ENCODE measurements around the gene SORL1-AS1.

SORL1-AS1 gene

DNA sequence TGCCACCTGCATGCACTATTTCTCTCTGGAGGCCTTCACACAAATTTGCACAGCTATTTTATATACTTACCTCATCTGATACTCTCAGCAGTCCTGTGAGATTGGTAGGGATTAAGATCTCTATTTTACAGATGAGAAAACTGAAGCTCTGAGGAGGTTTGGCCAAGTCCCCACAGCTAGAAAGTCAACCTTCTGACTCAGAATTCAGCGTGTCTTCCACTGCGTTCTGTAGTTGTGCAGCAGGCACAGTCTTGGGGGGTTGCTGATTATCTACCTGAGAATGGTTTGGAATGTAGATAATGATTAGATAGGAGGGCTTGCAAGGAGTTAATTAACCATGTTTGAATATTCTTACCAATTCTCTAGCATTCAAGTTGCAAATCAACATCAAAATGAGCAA, 3.1 kb downstream of the SORL1-AS1 start:
- no peak for DNase-seq (ENCODE audit: low read depth in 1 of 2, low spot score in 1 of 2)

DNA sequence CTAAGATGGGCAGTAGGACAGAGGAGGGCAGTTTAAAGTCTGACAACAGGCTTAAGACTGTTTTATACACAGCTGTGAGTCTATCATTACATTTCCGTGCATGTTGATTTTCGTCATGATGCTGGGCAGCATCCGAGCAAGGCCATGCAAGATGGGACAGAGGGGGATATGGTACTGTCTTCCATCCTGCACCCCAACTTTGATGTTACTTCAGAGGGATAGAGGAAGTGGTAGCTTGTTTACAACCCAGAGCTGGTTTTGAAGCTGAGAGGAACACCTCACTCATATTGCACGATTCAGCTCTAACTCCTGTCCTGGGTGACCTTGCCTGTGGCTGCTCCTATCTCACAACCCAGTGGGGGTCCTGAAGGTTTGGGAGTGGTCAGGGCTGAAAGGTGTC, 3.6 kb downstream of the SORL1-AS1 start:
- TF ChIP-seq, protein P1, sequence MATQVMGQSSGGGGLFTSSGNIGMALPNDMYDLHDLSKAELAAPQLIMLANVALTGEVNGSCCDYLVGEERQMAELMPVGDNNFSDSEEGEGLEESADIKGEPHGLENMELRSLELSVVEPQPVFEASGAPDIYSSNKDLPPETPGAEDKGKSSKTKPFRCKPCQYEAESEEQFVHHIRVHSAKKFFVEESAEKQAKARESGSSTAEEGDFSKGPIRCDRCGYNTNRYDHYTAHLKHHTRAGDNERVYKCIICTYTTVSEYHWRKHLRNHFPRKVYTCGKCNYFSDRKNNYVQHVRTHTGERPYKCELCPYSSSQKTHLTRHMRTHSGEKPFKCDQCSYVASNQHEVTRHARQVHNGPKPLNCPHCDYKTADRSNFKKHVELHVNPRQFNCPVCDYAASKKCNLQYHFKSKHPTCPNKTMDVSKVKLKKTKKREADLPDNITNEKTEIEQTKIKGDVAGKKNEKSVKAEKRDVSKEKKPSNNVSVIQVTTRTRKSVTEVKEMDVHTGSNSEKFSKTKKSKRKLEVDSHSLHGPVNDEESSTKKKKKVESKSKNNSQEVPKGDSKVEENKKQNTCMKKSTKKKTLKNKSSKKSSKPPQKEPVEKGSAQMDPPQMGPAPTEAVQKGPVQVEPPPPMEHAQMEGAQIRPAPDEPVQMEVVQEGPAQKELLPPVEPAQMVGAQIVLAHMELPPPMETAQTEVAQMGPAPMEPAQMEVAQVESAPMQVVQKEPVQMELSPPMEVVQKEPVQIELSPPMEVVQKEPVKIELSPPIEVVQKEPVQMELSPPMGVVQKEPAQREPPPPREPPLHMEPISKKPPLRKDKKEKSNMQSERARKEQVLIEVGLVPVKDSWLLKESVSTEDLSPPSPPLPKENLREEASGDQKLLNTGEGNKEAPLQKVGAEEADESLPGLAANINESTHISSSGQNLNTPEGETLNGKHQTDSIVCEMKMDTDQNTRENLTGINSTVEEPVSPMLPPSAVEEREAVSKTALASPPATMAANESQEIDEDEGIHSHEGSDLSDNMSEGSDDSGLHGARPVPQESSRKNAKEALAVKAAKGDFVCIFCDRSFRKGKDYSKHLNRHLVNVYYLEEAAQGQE (IDR thresholded peaks at IDR 0.05; ENCODE audit: insufficient replicate concordance, low read depth): no peak
- peak; percentile 88 for TF ChIP-seq SPI1 (IDR thresholded peaks at IDR 0.05; ENCODE audit: borderline replicate concordance, low read depth)
- TF ChIP-seq CTCF (IDR thresholded peaks at IDR 0.05; ENCODE audit: insufficient read depth, low read length): no peak
- no peak for TF ChIP-seq GABPA (IDR thresholded peaks at IDR 0.05; ENCODE audit: low read depth)
- TF ChIP-seq POLR2AphosphoS5 (IDR thresholded peaks at IDR 0.05; ENCODE audit: low read depth): no peak
- peak in 1 of 2 experiments; percentile 57 for DNase-seq (ENCODE audit: low read depth in 1 of 2, low spot score in 1 of 2)
- no peak overlapping the region for H3K4me3 ChIP-seq (replicated peaks; ENCODE audit: insufficient read depth, low read length)
- no peaks in the 10 kb centered on the region for H3K27me3 ChIP-seq (ENCODE audit: insufficient read depth, poor library complexity, severe bottlenecking)
- H3K27ac ChIP-seq (replicated peaks): peak overlapping the region; percentile 80

More for the DNA sequence above, 3.1 kb downstream of the SORL1-AS1 start:
- Histone ChIP-seq H3K27ac (replicated peaks) (peak overlapping the region; percentile 80), H3K27me3 (ENCODE audit: insufficient read depth, poor library complexity, severe bottlenecking) (no peaks in the 10 kb centered on the region), H3K4me3 (replicated peaks; ENCODE audit: insufficient read depth, low read length) (no peak overlapping the region)
- no peak for TF ChIP-seq GABPA (IDR thresholded peaks at IDR 0.05; ENCODE audit: low read depth)
- no peak for TF ChIP-seq POLR2AphosphoS5 (IDR thresholded peaks at IDR 0.05; ENCODE audit: low read depth)
- TF ChIP-seq SPI1 (IDR thresholded peaks at IDR 0.05; ENCODE audit: borderline replicate concordance, low read depth): no peak
- no peak for TF ChIP-seq CTCF (IDR thresholded peaks at IDR 0.05; ENCODE audit: insufficient read depth, low read length)
- TF ChIP-seq, protein P1 (IDR thresholded peaks at IDR 0.05; ENCODE audit: insufficient replicate concordance, low read depth): no peak

GRCh38 chr11:121448431-121448941, 4.3 kb downstream of the SORL1-AS1 start:
- peak; percentile 51 to 82 for DNase-seq (ENCODE audit: low read depth in 1 of 2, low spot score in 1 of 2)
- no peaks in the 10 kb centered on the region for H3K27me3 ChIP-seq (ENCODE audit: insufficient read depth, poor library complexity, severe bottlenecking)
- H3K27ac ChIP-seq (replicated peaks): peak overlapping the region; percentile 80
- H3K4me3 ChIP-seq (replicated peaks; ENCODE audit: insufficient read depth, low read length): no peak overlapping the region
- TF ChIP-seq SPI1 (IDR thresholded peaks at IDR 0.05; ENCODE audit: borderline replicate concordance, low read depth): peak; percentile 94
- TF ChIP-seq GABPA (IDR thresholded peaks at IDR 0.05; ENCODE audit: low read depth): no peak

- Histone ChIP-seq H3K27me3 (ENCODE audit: insufficient read depth, poor library complexity, severe bottlenecking) (no peaks in the 10 kb centered on the region), H3K27ac (replicated peaks) (peak overlapping the region; percentile 80), H3K4me3 (replicated peaks; ENCODE audit: insufficient read depth, low read length) (no peak overlapping the region)
- TF ChIP-seq GABPA (IDR thresholded peaks at IDR 0.05; ENCODE audit: low read depth): no peak
- no peak for TF ChIP-seq POLR2AphosphoS5 (IDR thresholded peaks at IDR 0.05; ENCODE audit: low read depth)
- TF ChIP-seq CTCF (IDR thresholded peaks at IDR 0.05; ENCODE audit: insufficient read depth, low read length): no peak
- TF ChIP-seq, protein P1 (IDR thresholded peaks at IDR 0.05; ENCODE audit: insufficient replicate concordance, low read depth): no peak
- no peak for TF ChIP-seq SPI1 (IDR thresholded peaks at IDR 0.05; ENCODE audit: borderline replicate concordance, low read depth)
- DNase-seq (ENCODE audit: low read depth in 1 of 2, low spot score in 1 of 2): no peak
These were observed 4.8 kb downstream of the SORL1-AS1 start for GRCh38 chr11:121448011-121448410.
